GM19467 (cell line): ENCODE measurements around the gene MGAM2.

Experiments
- ATAC-seq: cut with Tn5 transposase; IDR thresholded peaks from one replicate; pipeline ENCODE4 v1.9.1; 2021; ENCODE audit warnings: mild to moderate bottlenecking, moderate library complexity; ENCODE audit not compliant: unreplicated experiment

Gene MGAM2

GRCh38 chr7:142114207-142114606 is 2.7 kb downstream of the MGAM2 start:
- ATAC-seq = no peak

- no peak for ATAC-seq
Measured at GRCh38 chr7:142120524-142120923, 9.0 kb downstream of the MGAM2 start.

- no peak for ATAC-seq
Measured at GRCh38 chr7:142123184-142123583, 11.7 kb downstream of the MGAM2 start.

GRCh38 chr7:142125256-142125955 is 13.9 kb downstream of the MGAM2 start:
- no peak for ATAC-seq

- no peak for ATAC-seq
Measured at GRCh38 chr7:142130267-142130666, 18.7 kb downstream of the MGAM2 start.

- no peak for ATAC-seq
Measured at GRCh38 chr7:142131439-142132185, 20.1 kb downstream of the MGAM2 start.

GRCh38 chr7:142133731-142134148 is 22.2 kb downstream of the MGAM2 start:
- no peak for ATAC-seq

- no peak for ATAC-seq
Measured at GRCh38 chr7:142134909-142135308, 23.4 kb downstream of the MGAM2 start.

GRCh38 chr7:142138996-142139395 is 27.5 kb downstream of the MGAM2 start:
- no peak for ATAC-seq

- no peak for ATAC-seq
Measured at GRCh38 chr7:142139597-142140400, 28.3 kb downstream of the MGAM2 start.

GRCh38 chr7:142140401-142140959 is 29.0 kb downstream of the MGAM2 start:
- no peak for ATAC-seq

GRCh38 chr7:142142702-142143101 is 31.2 kb downstream of the MGAM2 start:
- ATAC-seq = no peak

- no peak for ATAC-seq
Measured at GRCh38 chr7:142146124-142146523, 34.6 kb downstream of the MGAM2 start.

GRCh38 chr7:142150356-142150755 is 38.8 kb downstream of the MGAM2 start:
- no peak for ATAC-seq

GRCh38 chr7:142150869-142151268 is 39.4 kb downstream of the MGAM2 start:
- no peak for ATAC-seq

- no peak for ATAC-seq
Measured at GRCh38 chr7:142152076-142152475, 40.6 kb downstream of the MGAM2 start.

GRCh38 chr7:142153400-142153799 is 41.9 kb downstream of the MGAM2 start:
- no peak for ATAC-seq

GRCh38 chr7:142158736-142159496 is 47.4 kb downstream of the MGAM2 start:
- ATAC-seq = no peak

- no peak for ATAC-seq
Measured at GRCh38 chr7:142161921-142162320, 50.4 kb downstream of the MGAM2 start.

- ATAC-seq = no peak
Measured at GRCh38 chr7:142168746-142169145, 57.2 kb downstream of the MGAM2 start.

- no peak for ATAC-seq
Measured at GRCh38 chr7:142172932-142173331, 61.4 kb downstream of the MGAM2 start.
